ENCODE measurements around the gene CD84.

The CD84 gene

GRCh38 chr1:160549665-160550006 is 29.7 kb downstream of the CD84 start:
- no peak overlapping the region for H3K4me3 ChIP-seq (replicated peaks; ENCODE audit: low read depth, low read length)
- TF ChIP-seq CTCF (IDR thresholded peaks at IDR 0.05; ENCODE audit: low read length, missing control alignments) = no peak
- DNase-seq (ENCODE audit: low read depth) = no peak

GRCh38 chr1:160548960-160549664 is 30.2 kb downstream of the CD84 start:
- no peak overlapping the region for H3K4me3 ChIP-seq (replicated peaks; ENCODE audit: low read depth, low read length)
- TF ChIP-seq CTCF (IDR thresholded peaks at IDR 0.05; ENCODE audit: low read length, missing control alignments) = no peak
- no peak for DNase-seq (ENCODE audit: low read depth)

- no peak for TF ChIP-seq CTCF (IDR thresholded peaks at IDR 0.05; ENCODE audit: low read length, missing control alignments)
- no peak for DNase-seq (ENCODE audit: low read depth)
- H3K4me3 ChIP-seq (replicated peaks; ENCODE audit: low read depth, low read length) = no peak overlapping the region
Observed at GRCh38 chr1:160548183-160548582, 31.1 kb downstream of the CD84 start.

GRCh38 chr1:160547422-160547821 is 31.9 kb downstream of the CD84 start:
- no peak overlapping the region for H3K4me3 ChIP-seq (replicated peaks; ENCODE audit: low read depth, low read length)
- no peak for DNase-seq (ENCODE audit: low read depth)
- no peak for TF ChIP-seq CTCF (IDR thresholded peaks at IDR 0.05; ENCODE audit: low read length, missing control alignments)

GRCh38 chr1:160546942-160547341 is 32.4 kb downstream of the CD84 start:
- no peak for TF ChIP-seq CTCF (IDR thresholded peaks at IDR 0.05; ENCODE audit: low read length, missing control alignments)
- no peak overlapping the region for H3K4me3 ChIP-seq (replicated peaks; ENCODE audit: low read depth, low read length)
- no peak for DNase-seq (ENCODE audit: low read depth)

- peak; percentile 46 for TF ChIP-seq CTCF (IDR thresholded peaks at IDR 0.05; ENCODE audit: low read length, missing control alignments)
- peak; percentile 23 for DNase-seq (ENCODE audit: low read depth)
- no peak overlapping the region for H3K4me3 ChIP-seq (replicated peaks; ENCODE audit: low read depth, low read length)
Observed at GRCh38 chr1:160544647-160545046, 34.6 kb downstream of the CD84 start.

GRCh38 chr1:160542303-160542945 is 36.9 kb downstream of the CD84 start:
- no peak overlapping the region for H3K4me3 ChIP-seq (replicated peaks; ENCODE audit: low read depth, low read length)
- peak; percentile 29 for DNase-seq (ENCODE audit: low read depth)

More at GRCh38 chr1:160542303-160542945, 36.9 kb downstream of the CD84 start:
- TF ChIP-seq CTCF (IDR thresholded peaks at IDR 0.05; ENCODE audit: low read length, missing control alignments) = no peak
